ENCODE measurements around the gene APOBR. TPM values are rescaled to one million over a fixed set of nuclear protein-coding genes. Genes with fewer than 3 reads are reported as not detected.
"Not testable (repeated sequence)": the region's sequence is repeated elsewhere in the genome, so short reads cannot be mapped to it uniquely, and the experiment has no call there.

The APOBR gene
- polyA plus RNA-seq, 5 donors: 0.87 to 1.7 (median 1.4) TPM

DNA sequence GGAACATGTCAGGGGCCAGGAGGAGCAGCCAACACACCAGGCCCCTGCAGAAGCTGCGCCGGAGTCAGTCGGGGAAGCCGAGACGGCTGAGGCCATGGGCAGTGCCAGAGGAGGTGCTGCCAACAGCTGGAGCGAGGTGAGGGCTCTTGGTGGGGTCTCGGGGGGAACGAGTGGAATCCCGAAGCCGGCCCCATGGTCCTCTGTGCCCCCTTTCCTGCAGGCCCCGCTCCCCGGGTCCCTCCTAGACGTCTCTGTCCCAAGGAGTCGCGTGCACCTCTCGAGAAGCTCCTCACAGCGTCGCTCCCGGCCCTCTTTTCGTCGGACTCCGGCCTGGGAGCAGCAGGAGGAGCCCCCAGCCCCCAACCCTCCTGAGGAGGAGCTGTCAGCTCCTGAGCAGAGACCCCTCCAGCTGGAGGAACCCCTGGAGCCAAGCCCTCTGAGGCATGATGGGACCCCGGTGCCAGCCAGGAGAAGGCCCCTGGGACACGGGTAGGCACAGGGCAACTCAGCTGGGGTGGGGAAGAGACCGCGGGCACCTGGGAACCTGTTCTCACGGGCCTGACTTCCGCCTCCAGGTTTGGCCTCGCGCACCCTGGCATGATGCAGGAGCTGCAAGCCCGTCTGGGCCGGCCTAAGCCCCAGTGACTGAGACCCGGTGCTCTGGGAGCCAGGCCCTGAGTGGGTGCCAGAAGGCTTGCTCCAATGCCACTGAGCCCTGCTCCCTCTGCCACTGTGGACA lies 3.6 kb downstream of the APOBR start:
- DNase-seq: no peak

DNA sequence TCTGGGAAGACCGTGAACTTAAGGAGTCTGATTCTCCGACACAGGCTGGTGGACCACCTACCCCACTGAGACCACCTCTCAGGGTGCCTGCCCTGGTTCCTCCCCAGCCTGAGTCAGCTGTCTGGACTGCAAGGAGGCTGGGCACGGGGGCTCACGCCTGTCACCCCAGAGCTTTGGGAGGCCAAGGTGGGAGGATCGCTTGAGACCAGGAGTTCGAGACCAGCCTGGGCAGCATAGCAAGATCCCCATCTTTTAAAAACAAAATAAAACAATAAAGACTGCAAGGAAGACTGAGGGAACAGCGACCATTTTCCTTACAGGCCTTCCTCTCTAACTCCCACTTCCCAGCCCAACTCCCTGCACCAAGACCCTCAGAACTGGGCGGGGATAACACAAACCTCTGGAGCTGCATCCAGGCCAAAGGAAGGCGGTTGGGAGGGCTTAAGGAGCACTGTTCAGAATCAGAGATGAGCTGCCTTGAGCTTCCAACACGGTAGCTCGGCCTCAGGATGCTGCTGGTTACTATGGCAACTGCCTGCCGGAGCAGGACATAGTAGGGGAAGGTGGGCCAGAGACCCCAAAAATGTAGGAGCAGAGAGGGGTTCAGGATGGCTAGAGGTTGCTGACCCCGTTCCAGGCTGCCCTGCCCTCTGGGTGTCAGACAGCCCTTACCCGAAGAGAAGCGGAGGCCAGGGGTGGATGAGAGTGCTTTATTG lies 4.4 kb downstream of the APOBR start:
- no peak for DNase-seq

DNA sequence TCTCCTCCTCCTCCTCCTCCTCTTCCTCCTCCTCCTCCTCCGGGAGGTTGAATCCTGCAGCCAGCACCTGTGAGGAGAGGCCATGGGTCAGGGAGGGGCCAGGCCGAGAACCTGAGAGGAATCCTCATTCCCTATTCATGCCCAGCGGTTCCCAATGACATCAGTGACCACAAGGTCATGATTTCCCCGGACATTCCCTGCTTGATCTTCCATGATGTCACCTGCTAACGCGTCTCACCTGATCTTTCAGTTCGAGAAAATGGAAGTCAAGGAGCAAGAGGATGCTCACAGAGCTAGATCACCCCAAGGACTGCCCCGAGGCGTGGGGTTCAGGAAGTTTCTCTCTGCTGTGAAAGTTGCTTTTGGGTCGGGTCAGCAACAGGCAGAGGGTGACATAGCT lies 5.4 kb downstream of the APOBR start:
- no peak for DNase-seq

DNA sequence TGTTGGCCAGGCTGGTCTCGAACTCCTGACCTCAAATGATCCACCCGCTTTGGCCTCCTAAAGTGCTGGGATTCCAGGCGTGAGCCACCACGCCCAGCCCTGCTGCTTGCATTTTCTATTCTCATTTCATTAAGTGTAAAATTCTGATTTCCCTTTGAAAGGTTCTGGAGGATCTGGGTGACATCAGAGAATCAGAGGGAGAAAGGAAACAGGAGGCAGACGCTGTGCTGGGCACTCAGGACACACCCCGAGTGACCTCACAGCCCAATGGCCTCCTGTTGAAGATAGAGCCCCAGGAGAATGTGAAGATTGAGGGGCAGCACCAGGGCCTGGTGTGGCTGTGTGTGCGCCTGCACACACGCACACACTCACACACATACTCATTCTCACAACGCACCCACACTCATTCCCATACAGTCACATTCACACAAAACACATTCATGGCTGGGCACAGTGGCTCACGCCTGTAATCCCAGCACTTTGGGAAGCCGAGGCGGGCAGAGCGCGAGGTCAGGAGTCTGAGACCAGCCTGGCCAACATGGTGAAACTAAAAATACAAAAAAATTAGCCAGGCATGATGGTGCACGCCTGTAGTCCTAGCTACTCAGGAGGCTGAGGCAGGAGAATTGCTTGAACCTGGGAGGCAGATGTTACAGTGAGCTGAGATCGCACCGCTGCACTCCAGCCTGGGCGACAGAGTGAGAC lies 6.2 kb downstream of the APOBR start:
- not testable (repeated sequence) for DNase-seq

DNA sequence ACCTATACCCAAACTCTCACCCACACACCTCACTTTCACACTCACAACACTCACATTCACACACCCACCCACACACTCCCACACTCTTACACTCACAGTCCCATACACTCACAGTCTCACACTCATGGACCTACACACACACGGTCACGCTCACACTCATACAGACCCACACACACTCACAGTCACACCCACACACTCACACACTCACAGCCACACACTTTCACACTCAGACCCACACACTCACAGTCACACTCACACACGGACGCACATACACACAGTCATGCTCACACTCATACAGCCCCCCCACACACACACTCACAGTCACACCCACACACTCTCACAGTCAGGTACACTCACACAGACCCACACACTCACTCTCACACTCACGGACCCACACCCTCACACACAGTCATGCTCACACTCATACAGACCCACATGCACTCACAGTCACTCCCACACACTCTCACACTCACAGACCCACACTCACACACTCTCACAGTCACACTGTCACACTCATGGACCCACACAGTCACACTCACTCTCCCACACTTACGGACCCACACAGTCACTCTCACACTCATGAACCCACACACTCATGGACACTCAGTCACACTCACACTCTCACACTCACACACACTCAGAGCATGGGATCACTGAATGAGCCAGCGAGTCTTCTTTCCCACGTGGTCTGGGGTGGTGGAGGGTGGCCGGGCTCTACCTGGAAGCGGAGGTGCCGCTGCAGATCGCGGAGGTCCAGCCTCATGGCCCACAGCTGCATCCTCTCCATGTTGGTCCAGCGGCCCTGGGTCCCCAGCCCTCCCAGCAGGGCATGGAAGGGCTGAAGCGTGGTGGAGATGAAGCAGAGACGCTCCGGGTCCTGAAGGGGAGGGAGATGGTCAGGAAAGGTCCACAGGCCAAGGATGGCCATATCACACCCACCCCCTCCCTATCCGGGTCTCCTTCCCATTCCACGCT lies 7.1 kb downstream of the APOBR start:
- DNase-seq: no peak

DNA sequence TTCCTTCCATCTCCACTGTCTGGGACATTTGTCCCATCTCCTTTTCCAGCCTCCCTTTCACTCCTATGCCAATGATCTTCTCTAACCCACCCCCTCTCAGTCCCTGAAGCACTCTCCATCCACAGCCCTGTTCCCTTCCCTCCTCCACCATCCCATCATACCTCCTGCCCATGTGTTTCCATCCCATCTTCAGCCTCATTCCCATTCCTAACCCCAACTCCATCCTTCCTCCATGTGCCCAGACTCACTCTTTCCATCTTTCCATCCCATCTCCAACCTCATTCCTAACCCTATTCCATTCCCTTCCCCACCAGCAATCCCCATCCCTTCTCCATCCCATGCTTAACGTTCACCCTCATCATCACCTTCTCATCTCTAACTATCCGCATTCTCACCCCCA lies 7.8 kb downstream of the APOBR start:
- DNase-seq: no peak

DNA sequence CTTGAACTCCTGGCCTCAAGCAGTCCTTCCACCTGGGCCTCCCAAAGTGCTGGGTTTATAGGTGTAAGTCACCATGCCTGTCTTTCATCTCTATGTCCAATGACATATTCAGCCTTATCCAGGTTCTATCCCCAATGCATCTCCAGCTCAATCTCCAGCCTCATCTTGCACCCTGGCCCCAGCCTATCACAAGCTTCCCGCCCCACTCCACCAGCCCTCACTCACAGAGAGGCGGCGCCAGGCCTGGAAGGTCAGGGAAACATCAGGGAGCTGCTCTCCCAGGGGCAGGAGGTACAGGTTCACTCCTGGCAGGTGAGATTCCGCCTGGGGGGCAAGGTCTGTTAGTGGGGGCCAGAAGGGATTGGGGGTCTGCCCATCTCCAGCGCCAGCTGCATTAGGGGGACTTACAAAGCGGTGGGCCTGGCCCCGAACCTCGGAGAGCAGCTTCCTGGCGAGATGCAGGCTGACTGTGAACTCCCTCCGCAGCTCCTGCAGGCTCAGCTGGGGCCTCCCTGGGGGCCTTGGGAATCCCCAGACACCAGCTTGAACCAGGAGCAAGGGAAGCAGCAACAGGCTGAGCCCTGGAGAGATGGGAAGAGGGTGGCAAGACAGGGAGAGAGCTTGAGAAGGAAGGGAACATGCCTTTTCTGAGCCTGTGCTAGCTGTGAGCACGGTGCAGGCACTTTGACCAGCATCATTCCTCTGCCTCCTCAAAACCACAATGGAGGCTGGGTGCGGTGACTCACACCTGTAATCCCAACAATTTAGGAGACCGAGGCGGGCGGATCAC lies 9.2 kb downstream of the APOBR start:
- DNase-seq: no peak

DNA sequence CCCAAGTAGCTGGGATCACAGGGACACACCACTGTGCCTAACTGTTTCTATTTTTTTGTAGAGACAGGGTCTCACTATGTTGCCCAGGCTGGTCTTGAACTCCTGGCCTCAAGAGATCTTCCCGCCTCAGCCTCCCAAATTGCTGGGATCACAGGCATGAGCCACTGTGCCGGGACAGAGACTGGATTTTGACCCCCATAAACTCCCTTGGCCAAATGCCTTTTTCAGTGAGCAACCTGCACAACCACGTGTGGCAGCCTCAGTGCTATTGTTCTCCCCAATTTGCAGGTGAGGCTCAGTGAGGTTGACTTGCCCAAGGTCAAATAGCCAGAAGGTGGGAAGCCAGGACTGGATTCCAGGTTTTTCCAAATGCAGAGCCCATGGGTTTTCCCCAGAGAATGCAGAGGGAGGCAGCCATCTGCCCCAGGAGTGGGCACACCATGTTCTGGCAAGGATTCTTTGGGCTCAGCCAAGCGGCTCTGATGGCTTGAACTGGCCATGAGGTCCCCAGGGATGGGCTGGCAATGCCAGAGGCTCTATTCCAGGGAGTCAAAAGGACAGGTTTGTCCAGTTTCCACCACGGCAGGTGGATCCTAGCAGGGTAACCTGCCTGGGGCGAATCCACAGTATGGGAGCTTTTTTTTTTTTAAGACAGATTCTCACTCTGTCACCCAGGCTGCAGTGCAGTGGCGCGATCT lies 10.4 kb downstream of the APOBR start:
- DNase-seq: no peak

DNA sequence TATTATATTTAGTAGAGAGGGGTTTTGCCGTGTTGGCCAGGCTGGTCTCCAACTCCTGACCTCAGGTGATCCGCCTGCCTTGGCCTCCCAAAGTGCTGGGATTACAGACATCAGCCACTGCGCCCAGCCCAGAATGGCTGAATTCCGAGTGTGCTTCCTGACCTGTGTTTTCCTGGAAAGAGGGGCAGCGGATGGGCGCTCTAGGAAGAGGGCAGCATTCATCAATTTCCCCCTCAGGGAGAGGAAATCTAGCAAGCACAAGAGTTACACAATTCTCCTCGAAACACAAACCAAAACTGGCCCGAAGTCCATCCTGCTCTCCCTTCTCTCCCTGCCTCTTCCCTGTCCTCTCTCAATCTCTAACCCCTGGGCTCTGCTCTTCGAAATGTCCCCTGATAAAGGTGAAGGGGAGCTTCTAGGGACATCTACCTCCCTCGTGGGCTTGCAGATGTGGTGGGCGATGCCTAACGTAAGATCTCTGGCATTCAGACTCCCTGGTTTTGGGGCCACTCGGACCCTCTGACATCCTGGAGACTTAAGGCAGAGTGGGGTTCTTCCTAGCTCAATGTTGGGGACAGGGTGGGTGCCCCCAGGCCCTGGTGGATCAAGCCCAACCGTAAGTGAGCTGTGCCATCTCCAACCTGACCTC lies 11.2 kb downstream of the APOBR start:
- no peak for DNase-seq

DNA sequence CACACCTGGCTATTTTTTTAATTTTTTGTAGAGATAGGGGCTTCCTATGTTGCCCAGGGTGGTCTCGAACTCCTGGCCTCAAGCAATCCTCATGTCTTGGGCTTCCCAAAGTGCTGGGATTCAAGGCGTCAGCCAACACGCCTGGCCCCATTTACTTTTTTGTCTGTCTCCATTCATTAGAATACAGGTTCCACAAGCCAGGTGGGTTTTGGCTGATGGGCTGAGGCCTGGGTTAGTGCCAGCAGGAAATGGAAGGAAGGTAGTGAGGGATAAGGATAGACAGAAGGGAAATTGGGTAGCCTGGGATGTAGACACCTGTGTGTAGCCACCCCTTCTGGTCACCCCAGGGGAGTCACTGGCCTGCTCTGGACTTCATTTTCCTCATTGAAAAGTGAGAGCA lies 16.6 kb downstream of the APOBR start:
- DNase-seq: no peak

DNA sequence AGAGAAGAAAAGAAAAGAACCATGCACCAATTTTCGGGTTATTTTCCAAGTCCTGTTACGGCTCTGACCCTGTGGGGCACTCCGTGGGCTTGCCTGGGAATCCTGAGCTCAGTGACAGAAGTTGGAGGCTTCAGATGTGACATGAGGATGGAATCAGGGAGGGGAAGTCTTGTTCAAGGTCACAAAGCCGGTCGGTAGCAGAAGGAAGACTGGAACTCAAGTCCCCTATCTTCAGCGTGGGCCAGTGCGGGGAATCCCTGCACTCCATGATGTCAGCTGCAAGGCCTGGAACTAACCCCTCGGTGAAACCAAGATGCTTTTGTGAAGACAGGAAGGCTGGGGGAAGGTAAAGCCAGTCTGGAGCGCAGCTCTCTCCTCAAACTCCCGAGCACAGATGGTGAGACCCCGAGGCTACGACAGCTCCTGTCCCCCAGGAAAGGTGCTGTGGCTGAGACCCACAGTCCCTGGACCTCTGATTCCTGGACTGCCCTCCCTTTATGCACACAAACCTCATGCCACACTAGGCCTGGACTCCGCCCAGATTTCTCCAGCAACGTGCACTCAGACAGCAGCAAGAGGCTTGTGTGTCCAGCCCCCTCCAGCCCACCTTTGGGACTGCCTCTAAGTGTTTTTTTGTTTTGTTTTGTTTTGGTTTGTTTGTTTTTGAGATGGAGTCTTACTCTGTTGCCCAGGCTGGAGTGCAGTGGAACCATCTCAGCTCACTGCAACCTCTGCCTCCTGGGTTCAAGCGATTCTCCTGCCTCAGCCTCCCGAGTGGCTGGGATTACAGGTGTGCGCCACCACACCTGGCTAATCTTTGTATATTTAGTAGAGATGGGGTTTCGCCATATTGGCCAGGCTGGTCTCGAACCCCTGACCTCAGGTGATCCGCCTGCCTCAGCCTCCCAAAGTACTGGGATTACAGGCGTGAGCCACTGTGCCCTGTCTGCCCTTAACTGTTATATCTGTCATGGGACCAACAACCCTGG lies 17.7 kb downstream of the APOBR start:
- no peak for DNase-seq

DNA sequence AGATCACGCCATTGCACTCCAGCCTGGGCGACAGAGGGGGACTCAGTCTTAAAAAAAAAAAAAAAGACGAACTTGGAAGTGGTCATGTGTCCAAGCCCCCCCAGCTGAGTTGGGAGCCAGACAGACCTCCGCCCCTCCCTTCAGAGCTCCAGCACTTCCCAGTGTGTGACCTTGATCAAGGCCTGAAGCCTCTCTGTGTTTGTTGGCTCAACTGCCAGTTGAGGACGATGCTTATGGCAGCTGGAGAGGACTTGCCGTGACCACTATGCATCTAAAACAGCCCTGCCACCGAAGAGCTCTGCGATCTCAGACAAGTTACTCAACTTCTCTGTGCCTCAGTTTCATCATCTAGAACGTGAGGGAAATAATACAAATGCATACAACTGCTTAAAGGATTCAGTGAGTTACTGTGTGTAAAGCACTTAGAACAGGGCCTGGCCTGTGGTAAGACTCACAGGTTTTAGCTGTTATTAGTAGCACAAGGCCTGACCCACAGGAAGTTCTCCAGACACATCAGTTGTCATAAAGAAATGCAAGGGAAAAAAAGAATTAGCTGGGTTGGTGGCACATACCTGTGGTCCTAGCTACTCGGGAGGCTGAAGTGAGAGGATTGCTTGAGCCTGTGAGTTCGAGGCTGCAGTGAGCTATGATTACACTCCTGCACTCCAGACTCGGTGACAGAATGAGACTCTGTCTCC lies 19.2 kb downstream of the APOBR start:
- DNase-seq: no peak

DNA sequence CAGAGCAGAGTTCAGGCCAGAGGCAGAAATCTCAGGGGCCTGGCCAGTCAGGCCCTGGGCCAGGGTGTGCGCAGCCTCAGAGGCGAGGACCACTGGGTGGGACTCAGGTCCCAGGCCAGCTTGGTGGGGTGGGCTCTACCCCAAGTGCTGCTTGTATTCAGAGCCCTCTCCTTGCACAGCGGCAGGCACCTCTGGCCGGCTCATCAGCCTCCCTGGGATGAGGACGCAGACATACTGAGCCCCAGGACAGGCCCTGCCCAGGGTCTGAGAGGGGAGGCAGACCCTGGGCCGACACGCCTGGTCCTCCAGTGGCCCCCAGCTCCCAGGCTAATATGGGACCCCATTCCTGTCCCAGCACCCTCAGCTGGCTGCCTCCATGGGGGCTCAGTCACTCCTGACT lies 19.8 kb downstream of the APOBR start:
- DNase-seq: no peak

DNA sequence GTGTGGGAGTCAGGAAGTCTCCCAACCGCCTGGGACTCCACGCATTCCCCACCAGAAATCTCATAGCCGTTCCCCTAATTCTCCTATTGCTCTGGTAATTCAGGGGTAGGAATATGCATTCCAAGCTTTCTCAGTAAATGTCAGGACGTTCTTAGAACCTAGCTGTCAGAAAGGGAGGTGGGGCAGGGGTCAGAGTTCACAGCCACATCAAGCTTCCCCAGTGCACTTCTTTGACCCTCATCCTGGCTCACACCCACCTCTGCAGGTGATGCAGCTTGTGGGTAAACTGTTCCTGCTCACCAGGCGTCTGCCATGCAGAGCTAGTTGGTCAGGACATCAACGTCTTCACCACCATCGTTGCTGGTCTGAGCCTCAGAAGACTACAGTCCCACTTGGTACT lies 26.2 kb downstream of the APOBR start:
- no peak for DNase-seq

DNA sequence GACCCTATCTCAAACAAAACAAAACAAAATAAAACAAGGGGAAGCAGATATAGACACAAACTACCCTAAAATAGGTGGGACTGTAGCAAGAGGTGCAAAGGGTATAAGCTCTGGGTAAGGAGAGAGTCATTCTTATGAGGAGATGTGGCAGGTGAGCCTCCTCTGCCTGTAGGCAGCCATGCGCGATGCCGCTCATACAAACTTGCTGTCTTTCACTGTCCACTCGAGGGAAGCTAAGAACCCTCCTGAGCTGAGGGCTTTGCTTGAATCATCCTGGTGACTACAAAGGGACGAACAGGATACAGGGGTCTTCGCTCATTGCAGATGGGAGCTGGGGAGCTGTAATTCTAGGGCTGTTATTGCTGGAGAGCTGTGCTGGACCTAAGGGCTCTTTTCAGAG lies 27.0 kb downstream of the APOBR start:
- no peak for DNase-seq

DNA sequence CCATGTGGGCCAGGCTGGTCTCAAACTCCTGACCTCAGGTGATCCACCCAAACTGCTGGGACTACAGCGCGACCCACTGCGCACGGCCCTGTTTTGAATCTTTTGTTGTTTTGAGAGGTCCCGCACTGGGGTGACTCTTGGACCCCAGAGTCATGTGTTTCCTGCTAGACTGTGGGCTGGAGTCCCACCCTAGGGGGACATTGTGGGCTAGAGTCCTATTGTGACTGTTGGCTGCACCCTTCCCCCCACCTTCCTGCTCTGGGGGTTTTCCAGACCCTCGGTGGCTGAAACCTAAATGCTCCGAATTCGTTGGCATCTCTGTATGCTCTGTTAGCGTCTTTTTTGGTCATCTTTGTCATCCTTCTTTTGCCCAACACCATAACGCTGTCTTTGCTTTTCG lies 28.3 kb downstream of the APOBR start:
- no peak for DNase-seq

DNA sequence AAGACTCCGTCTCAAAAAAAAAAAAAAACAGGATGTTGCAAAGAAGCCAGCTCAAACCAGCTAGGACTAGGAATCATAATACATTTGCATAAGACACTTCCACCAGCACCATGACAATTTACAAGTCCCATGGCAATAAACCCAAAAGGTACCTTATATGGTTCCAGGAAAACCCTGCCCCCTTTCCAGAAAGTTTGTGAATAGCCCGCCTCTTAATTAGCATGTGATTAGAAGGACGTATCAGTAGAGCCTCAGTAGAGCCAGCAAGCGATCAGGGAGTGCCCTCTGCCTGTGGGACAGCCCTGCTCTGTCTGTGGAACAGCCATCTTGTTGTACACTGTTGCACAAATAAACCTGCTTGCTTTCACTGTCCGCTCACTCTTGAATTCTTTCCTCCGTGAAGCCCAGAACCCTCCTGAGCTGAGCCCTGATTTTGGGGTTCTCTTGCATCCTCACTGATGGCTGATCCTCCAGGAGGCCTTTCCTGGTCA lies 30.3 kb downstream of the APOBR start:
- DNase-seq: no peak
